HepG2 (cell line): ENCODE measurements around the gene SMARCA4. TPM values are rescaled to one million over a fixed set of nuclear protein-coding genes. Genes with fewer than 3 reads are reported as not detected.

Experiments
- ATF1 ChIP-seq: IDR thresholded peaks from 2 replicates; pipeline ENCODE4 v1.6.1; 2016; ENCODE audit warnings: mild to moderate bottlenecking, control low read depth
- CBFB ChIP-seq: sonication (generic); formaldehyde crosslinking; IDR thresholded peaks from 2 replicates; pipeline ENCODE4 v1.4.0; 2020; ENCODE audit warnings: missing genetic modification reagents
- CEBPB ChIP-seq: IDR thresholded peaks from 2 replicates; pipeline ENCODE4 v1.6.1; 2011; ENCODE audit warnings: low read depth, low read length, improper control_type of control experiment, borderline replicate concordance
- HCFC1 ChIP-seq: fragments of 150-350 bp; IDR thresholded peaks from 2 replicates; pipeline ENCODE4 v1.6.1; 2014; ENCODE audit warnings: low read depth, low read length
- HMG20B ChIP-seq: conservative IDR thresholded peaks from 2 replicates; pipeline ENCODE4 v1.6.1; 2016; ENCODE audit warnings: missing genetic modification reagents, missing compliant biosample characterization
- NCOA1 ChIP-seq: sonication (generic); formaldehyde crosslinking; IDR thresholded peaks from 2 replicates; pipeline ENCODE4 v1.9.0; 2021; ENCODE audit warnings: missing genetic modification reagents
- SIX1 ChIP-seq: sonication (generic); formaldehyde crosslinking; IDR thresholded peaks from 2 replicates; pipeline ENCODE4 v1.4.0; 2020; ENCODE audit warnings: missing genetic modification reagents, borderline replicate concordance
- SNAI1 ChIP-seq: sonication (generic); formaldehyde crosslinking; IDR thresholded peaks from 2 replicates; pipeline ENCODE4 v1.5.0; 2020; ENCODE audit warnings: mild to moderate bottlenecking, missing genetic modification reagents, borderline replicate concordance
- TOE1 ChIP-seq: sonication (generic); formaldehyde crosslinking; IDR thresholded peaks from 2 replicates; pipeline ENCODE4 v1.4.0; 2020; ENCODE audit warnings: mild to moderate bottlenecking, missing genetic modification reagents
- TP53 ChIP-seq: sonication (generic); formaldehyde crosslinking; conservative IDR thresholded peaks from 2 replicates; pipeline ENCODE4 v1.4.0; 2020; ENCODE audit warnings: missing genetic modification reagents
- ZMYM4 ChIP-seq: sonication (generic); formaldehyde crosslinking; IDR thresholded peaks from 2 replicates; pipeline ENCODE4 v1.8.1; 2023; ENCODE audit warnings: mild to moderate bottlenecking, missing genetic modification reagents
- ZNF354B ChIP-seq: sonication (generic); formaldehyde crosslinking; IDR thresholded peaks from 2 replicates; pipeline ENCODE4 v1.8.0; 2022; ENCODE audit warnings: mild to moderate bottlenecking, missing genetic modification reagents
- ZNF468 ChIP-seq: sonication (generic); formaldehyde crosslinking; IDR thresholded peaks from 2 replicates; pipeline ENCODE4 v1.8.0; 2022; ENCODE audit warnings: mild to moderate bottlenecking, moderate library complexity, missing genetic modification reagents
- ZNF878 ChIP-seq: sonication (generic); formaldehyde crosslinking; IDR thresholded peaks from 2 replicates; pipeline ENCODE4 v1.8.1; 2023; ENCODE audit warnings: mild to moderate bottlenecking, missing genetic modification reagents, moderate library complexity
- ZUFSP ChIP-seq: sonication (generic); formaldehyde crosslinking; IDR thresholded peaks from 2 replicates; pipeline ENCODE4 v1.9.0; 2021; ENCODE audit warnings: missing genetic modification reagents, mild to moderate bottlenecking, borderline replicate concordance
- polyA plus RNA-seq, 8 experiments: library from polyadenylated mRNA; depleted of rRNA in 3 of 8; stranded (reverse) in 7 of 8; unstranded in 1 of 8; fragments of >200 nt; fragmentation: Illumina TruSeq in 4 of 8; extraction: Trizol in 4 of 8; gene quantifications; 2 replicates each; pipeline versions ENCODE4 v1.2.1 to v1.2.3, GENCODE V29; 2011 to 2016; ENCODE audit warnings: low read depth in 4 of 8, missing spikeins in 1 of 8, mixed read lengths in 1 of 8; ENCODE audit not compliant: insufficient read depth in 1 of 8
- total RNA-seq, 5 experiments: library from RNA; depleted of rRNA; stranded (reverse); fragments of >200 nt; fragmentation: Illumina TruSeq; extraction: Trizol; gene quantifications; 2 replicates each; pipeline ENCODE4 v1.2.3, GENCODE V29; 2016; ENCODE audit warnings: low read depth in 1 of 5
- TF ChIP-seq, protein P1 (sequence below): sonication (generic); formaldehyde crosslinking; IDR thresholded peaks from 2 replicates; pipeline ENCODE4 v1.8.0; 2022; ENCODE audit warnings: missing genetic modification reagents, mild to moderate bottlenecking, moderate library complexity, borderline replicate concordance
- TF ChIP-seq, protein P2 (sequence below): sonication (generic); formaldehyde crosslinking; IDR thresholded peaks from 2 replicates; pipeline ENCODE4 v1.8.0; 2022; ENCODE audit warnings: low read depth, missing genetic modification reagents
- TF ChIP-seq, protein P3 (sequence below): sonication (generic); formaldehyde crosslinking; IDR thresholded peaks from 2 replicates; pipeline ENCODE4 v1.4.0; 2020; ENCODE audit warnings: missing genetic modification reagents
- TF ChIP-seq, protein P4 (sequence below): sonication (generic); formaldehyde crosslinking; IDR thresholded peaks from 2 replicates; pipeline ENCODE4 v1.4.0; 2020; ENCODE audit warnings: missing genetic modification reagents, mild to moderate bottlenecking, borderline replicate concordance

The SMARCA4 gene
- total and polyA plus RNA-seq, 2 of the 13 experiments (the other 11 are each of a cell fraction or from before 2014, with no cell fraction given), result 25.4 to 45.9 TPM

- 0 out of 2 replicates have a peak, but pooled peaks have one; percentile 2 for TF ChIP-seq ZMYM4
- no peak for TF ChIP-seq CBFB (CRISPR knock-in tag)
- TF ChIP-seq, protein P1, sequence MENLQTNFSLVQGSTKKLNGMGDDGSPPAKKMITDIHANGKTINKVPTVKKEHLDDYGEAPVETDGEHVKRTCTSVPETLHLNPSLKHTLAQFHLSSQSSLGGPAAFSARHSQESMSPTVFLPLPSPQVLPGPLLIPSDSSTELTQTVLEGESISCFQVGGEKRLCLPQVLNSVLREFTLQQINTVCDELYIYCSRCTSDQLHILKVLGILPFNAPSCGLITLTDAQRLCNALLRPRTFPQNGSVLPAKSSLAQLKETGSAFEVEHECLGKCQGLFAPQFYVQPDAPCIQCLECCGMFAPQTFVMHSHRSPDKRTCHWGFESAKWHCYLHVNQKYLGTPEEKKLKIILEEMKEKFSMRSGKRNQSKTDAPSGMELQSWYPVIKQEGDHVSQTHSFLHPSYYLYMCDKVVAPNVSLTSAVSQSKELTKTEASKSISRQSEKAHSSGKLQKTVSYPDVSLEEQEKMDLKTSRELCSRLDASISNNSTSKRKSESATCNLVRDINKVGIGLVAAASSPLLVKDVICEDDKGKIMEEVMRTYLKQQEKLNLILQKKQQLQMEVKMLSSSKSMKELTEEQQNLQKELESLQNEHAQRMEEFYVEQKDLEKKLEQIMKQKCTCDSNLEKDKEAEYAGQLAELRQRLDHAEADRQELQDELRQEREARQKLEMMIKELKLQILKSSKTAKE (CRISPR knock-in tag), result peak; percentile 43; the same call in 1 of the 2 replicates
- no peak for TF ChIP-seq HMG20B (CRISPR knock-in tag)
- TF ChIP-seq, protein P2, sequence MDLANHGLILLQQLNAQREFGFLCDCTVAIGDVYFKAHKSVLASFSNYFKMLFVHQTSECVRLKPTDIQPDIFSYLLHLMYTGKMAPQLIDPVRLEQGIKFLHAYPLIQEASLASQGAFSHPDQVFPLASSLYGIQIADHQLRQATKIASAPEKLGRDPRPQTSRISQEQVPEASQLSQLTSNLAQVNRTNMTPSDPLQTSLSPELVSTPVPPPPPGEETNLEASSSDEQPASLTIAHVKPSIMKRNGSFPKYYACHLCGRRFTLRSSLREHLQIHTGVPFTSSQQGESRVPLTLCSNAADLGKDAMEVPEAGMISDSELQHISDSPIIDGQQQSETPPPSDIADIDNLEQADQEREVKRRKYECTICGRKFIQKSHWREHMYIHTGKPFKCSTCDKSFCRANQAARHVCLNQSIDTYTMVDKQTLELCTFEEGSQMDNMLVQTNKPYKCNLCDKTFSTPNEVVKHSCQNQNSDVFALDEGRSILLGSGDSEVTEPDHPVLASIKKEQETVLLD (CRISPR knock-in tag), result 0 out of 2 replicates have a peak, but pooled peaks have one; percentile 55
- peak; percentile 78 for TF ChIP-seq ATF1 (CRISPR knock-in tag)
- TF ChIP-seq ZNF468, result no peak
- no peak for TF ChIP-seq NCOA1 (CRISPR knock-in tag)
- TF ChIP-seq SNAI1, result no peak
- peak; percentile 39; the same call in 1 of the 2 replicates for TF ChIP-seq CEBPB
- TF ChIP-seq, protein P3, sequence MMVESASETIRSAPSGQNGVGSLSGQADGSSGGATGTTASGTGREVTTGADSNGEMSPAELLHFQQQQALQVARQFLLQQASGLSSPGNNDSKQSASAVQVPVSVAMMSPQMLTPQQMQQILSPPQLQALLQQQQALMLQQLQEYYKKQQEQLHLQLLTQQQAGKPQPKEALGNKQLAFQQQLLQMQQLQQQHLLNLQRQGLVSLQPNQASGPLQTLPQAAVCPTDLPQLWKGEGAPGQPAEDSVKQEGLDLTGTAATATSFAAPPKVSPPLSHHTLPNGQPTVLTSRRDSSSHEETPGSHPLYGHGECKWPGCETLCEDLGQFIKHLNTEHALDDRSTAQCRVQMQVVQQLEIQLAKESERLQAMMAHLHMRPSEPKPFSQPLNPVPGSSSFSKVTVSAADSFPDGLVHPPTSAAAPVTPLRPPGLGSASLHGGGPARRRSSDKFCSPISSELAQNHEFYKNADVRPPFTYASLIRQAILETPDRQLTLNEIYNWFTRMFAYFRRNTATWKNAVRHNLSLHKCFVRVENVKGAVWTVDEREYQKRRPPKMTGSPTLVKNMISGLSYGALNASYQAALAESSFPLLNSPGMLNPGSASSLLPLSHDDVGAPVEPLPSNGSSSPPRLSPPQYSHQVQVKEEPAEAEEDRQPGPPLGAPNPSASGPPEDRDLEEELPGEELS (CRISPR knock-in tag), result 0 out of 2 replicates have a peak, but pooled peaks have one; percentile 17
- TF ChIP-seq ZNF878 (CRISPR knock-in tag), result peak; percentile 66; the same call in 1 of the 2 replicates
- no peak for TF ChIP-seq TOE1 (CRISPR knock-in tag)
- TF ChIP-seq, protein P4, sequence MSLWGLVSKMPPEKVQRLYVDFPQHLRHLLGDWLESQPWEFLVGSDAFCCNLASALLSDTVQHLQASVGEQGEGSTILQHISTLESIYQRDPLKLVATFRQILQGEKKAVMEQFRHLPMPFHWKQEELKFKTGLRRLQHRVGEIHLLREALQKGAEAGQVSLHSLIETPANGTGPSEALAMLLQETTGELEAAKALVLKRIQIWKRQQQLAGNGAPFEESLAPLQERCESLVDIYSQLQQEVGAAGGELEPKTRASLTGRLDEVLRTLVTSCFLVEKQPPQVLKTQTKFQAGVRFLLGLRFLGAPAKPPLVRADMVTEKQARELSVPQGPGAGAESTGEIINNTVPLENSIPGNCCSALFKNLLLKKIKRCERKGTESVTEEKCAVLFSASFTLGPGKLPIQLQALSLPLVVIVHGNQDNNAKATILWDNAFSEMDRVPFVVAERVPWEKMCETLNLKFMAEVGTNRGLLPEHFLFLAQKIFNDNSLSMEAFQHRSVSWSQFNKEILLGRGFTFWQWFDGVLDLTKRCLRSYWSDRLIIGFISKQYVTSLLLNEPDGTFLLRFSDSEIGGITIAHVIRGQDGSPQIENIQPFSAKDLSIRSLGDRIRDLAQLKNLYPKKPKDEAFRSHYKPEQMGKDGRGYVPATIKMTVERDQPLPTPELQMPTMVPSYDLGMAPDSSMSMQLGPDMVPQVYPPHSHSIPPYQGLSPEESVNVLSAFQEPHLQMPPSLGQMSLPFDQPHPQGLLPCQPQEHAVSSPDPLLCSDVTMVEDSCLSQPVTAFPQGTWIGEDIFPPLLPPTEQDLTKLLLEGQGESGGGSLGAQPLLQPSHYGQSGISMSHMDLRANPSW (CRISPR knock-in tag), result 0 out of 2 replicates have a peak, but pooled peaks have one; percentile 19
- no peak; the same call in 1 of the 2 replicates for TF ChIP-seq HCFC1
- no peak for TF ChIP-seq ZNF354B
- no peak for TF ChIP-seq ZUFSP (CRISPR knock-in tag)
- TF ChIP-seq TP53 (CRISPR knock-in tag), result no peak
- TF ChIP-seq SIX1, result no peak
These were observed 128.6 kb downstream of the SMARCA4 start, which contains the start of gene LDLR (continued) for GRCh38 chr19:11089254-11090013.
